HG03521 (cell line): ENCODE data around the gene IL15.
"Not testable (repeated sequence)": the region's sequence is repeated elsewhere in the genome, so short reads cannot be mapped to it uniquely, and the experiment has no call there.

Source experiments
- ATAC-seq: cut with Tn5 transposase; IDR thresholded peaks from one replicate; pipeline ENCODE4 v1.9.1; 2021; ENCODE audit warnings: mild to moderate bottlenecking, moderate library complexity; ENCODE audit not compliant: unreplicated experiment

Gene IL15

DNA sequence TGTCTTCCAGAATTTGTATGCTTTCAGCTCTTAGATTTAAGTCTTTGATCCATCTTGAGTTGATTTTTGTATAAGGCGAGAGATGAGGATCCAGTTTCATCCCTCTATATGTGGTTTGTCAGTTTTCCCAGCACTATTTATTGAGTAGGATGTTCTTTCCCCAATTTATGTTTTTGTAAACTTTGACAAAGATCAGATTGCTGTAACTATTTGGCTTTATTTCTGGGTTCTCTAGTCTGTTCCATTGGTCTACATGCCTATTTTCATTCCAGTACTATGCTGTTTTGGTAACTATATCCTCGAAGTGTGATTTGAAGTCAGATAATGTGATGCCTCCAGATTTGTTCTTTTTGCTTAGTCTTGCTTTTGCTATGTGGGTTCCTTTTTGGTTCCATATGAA lies 60.7 kb downstream of the IL15 start:
- ATAC-seq = no peak

DNA sequence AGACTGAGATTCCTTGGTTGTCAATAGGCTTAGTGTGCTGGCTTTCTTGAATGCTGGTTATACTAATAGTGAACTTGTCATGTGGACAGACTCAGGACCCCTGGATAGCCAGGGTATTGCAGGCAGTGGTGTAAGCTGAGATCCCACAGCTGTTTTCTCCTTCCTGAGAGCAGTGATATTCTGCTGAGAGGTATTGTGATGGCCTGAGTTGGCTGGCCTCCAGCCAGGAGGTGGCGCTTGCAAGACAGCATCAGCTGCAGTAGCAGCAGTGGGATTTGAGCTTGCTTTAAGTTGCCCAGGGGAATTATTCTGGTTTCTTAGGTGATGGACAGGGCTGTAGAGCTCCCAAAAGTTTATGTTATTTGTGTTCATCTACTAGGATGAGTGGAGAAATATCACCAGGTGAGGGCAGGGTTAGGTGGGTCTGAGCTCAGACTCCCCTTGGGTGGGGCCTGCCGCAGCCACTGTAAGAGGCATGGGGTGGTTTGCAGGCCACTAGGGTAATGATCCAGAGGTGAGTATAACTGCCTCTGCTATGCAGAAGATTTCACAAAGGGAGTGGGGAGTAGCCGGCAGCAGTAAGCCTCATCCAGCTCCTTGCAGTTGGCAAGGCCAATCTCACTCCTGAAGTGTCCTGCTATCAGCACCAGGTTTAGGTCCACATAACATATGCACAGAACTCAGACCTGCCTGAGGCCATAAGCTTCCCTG lies 66.2 kb downstream of the IL15 start:
- no peak for ATAC-seq

- ATAC-seq = no peak
Observed at GRCh38 chr4:141703497-141703896, 67.1 kb downstream of the IL15 start.

DNA sequence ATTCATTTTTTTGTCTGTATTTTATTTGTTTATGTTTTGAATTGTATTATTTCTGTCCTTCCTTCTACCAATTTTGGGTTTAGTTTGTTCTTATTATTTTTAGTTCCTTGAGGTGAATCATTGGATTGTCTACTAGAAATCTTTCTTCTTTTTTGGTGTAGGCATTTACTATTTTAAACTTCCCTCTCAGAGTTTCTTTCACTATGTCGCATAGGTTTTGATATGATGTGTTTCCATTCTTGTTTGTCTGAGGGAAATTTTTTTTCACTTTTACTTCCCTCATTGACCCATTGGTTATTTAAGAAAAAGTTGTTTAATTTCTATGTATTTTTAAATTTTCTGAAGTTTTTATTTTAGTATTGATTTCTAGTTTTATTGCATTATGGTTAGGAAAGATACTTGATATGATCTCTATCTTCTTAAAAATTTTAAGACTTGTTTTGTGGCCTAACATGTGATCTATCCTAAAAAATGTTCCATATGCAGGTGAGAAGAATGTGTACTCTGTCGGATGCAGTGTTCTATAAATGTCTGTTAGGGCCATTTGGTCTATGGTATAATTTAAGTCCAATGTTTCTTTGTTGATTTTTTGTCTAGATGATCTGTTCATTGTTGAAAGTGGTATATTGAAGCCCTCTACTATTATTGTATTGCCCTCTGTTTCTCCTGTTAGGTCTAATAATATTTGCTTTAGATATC lies 68.8 kb downstream of the IL15 start:
- ATAC-seq = peak; percentile 56

DNA sequence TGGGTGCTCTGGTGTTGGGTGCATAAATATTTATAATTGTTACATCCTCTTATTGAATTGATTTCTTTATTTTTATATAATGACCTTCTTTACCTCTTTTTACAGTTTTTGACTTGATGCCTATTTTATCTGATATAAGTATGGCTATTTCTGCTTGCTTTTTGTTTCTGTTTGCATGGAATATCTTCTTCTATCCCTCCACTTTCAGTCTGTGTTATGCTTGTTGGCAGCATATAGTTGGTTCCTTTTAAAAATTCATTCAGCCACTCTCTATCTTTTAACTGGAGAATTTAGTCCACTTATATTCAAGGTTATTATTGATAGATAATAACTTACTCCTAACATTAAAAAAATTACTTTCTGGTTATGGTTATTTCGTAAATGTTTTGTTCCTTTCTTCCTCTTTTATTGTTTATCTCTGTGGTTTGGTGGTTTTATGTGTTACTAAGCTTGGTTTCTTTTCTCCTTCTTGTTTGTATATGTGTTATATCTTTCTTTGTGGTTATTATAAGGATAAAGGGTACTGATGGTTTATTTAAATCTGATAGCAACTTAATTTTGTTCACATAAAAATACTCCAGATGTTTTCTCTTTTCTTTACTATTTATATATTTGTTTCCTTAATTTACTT lies 69.5 kb downstream of the IL15 start:
- peak; percentile 72 for ATAC-seq

GRCh38 chr4:141706445-141706844 lies 70.1 kb downstream of the IL15 start:
- ATAC-seq = peak; percentile 8

DNA sequence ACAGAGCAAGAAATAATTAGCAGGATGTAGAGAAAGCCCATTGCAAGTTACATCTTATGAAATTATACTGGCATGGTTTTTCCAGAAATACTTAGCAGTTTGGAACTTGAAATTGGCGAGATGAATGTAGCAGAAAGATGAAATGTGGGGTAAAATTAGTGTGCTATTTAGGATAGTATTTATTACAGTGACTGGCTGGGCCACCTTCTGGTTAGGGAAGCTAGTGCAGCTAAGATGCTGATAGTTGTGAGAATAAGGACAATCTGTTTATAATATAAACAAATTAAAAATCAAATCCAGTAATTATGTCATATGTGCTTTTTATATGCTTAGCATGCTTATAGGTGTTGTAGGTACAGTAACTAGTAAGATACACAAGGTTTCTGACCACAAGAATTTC lies 74.8 kb downstream of the IL15 start:
- ATAC-seq = peak; percentile 51

DNA sequence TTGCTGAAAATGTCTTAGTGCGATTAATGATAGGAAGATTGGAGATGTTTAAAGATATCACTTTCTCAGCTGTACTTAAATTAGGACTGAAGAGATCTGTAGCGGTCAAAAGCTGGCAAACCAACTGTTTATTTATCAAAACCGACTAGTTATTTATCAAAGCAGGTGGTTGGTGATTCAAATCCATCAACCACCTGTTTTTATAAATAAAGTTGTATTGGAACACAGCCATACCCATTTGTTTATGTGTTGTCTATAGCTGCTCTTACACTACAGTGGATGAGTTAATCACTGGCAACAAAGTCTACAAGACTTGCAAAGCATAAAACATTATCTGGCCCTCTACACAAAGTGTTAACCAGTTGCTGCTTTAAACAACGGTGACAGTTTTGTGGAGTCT lies 76.8 kb downstream of the IL15 start:
- ATAC-seq = no peak

DNA sequence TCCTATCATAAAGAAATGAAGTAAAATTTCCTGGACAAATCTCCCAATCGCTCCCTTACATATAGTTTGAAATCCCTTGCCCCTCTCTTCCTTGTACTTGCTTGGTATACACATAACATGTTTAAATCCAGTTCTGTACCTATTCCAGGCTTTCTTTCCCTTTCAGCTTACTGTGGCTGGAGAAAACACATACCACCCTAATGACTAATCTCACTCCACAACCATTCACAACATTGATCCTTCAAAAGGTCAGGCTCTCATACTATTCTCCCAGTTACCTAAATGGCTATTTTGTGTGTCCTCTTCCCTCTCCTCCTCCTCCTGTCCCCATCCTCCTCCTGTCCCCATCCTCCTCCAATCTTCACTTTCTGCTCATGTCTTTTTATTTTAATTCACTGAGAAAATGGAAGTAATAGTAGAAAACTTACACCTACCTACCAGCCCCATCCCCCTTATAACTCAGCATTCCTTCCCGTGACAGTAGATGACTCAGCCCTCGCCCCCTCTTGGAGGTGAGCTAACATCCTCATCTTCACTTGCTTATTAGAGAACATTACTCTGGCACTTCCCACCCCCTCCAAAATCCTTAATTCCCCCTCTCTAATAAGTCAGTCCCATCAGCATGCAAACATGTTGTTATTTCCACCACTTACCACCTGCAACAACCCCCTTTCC lies 77.5 kb downstream of the IL15 start:
- ATAC-seq = no peak

DNA sequence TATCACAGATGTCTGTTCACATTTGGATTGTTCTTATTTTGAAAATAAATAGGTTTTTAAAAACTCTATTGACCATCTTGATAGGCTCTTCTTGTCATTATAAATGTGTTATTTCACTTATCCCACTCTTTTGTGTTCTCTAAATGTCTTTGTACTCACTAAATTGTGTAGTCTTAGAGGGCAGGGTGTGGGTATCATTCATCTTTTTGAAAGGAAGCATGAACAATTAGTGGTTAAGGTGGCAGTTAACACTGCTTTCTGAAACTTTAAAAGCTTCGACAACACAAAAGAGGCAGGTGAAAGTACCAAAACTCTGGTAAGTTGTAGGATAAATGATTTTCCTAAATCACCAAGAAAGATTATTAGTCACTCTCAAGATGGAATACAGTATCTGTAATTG lies 83.2 kb downstream of the IL15 start:
- no peak for ATAC-seq

DNA sequence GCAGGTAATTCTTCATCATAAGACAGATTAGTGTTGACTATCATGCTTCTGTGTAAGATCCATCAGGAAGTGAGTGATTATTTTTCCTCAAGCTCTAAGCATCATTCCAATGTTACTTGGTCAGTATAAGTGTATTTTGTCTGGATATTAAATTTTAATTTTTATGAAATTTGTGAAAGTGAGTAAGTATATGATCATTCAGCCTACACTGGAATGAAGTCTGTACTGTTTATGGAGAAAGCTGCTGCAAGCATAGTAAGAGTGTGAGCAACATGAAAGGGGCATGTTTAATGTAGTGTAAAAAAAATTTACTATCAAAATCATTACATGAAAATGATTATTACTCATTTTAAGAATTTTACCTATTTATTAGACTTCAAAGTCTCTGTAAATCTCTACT lies 84.8 kb downstream of the IL15 start:
- ATAC-seq = no peak

DNA sequence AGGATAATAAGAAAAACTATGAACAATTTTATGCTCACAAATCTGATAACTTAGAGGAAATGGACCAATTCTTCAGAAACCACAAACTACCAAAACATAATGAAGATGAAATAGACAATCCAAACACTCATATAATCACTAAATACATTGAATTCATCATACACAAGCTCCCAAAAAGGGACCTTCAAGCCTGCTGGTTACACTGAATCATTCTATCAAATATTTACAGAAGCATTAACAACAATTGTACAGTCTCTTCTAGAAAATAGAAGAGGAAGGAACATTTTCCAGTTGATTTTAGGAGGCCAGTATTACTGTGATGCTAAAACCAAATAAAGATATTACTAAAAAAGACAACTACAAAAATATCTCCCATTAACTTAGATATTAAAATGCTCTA lies 88.3 kb downstream of the IL15 start:
- ATAC-seq = no peak

- ATAC-seq = no peak
Observed at GRCh38 chr4:141727420-141727819, 91.0 kb downstream of the IL15 start.

DNA sequence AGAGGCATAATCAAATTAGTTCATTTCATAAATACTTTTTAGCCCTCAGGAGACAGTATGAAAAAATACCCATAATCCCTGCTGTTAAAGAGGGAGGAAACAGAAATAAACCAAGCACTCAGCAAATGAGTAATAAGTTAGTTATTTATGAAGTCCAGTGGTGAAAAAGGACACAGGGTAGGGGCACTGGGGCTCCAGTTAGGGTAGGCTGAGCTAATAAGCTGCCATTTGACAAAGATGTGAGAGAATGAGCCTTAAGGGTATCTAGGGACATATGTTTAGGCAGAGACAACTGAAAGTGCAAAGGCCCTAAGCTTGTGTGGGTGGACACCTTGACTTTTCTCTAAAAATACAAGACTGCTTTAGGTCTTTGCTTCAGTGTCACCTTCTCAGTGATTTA lies 94.4 kb downstream of the IL15 start:
- no peak for ATAC-seq

DNA sequence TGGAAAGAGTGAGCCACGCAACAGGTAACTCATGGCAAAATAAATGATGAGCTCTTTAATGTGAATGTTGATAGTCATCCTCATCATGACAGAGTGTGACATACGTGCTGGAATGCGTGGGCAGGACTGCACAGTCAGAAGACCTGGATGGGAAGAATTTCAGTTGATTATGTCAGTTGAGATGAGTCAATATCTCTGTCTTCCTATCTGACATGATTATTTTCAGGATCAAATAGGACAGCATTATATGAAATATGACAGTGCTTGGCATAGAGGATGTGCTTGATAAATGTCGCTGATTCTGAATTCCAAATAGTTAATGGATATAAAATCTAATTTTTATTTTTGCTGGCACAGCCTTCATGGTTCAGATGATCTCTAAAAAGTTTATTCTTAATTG lies 95.1 kb downstream of the IL15 start:
- no peak for ATAC-seq

- no peak for ATAC-seq
Observed at GRCh38 chr4:141739636-141740035, 103.3 kb downstream of the IL15 start.

DNA sequence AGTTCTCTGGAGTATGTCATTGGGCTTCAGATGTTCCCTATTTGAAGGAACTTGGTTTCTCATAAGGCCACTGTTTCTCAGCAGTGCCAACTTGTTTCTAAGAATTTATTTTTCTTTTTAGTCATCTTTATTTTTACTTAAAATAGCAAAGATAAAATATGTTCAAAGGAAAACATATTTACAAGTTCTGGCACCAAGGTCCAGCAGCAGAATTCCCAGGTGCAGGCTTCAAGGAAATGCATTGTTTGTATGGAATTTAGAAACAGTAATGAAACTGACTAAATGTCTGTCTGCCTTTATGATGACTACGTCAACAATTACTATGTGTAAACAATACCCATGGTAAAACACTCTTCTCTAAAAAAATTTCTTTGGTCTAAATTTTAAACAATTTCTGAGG lies 109.6 kb downstream of the IL15 start:
- no peak for ATAC-seq

- not testable (repeated sequence) for ATAC-seq
Observed at GRCh38 chr4:141751806-141752205, 115.4 kb downstream of the IL15 start.

DNA sequence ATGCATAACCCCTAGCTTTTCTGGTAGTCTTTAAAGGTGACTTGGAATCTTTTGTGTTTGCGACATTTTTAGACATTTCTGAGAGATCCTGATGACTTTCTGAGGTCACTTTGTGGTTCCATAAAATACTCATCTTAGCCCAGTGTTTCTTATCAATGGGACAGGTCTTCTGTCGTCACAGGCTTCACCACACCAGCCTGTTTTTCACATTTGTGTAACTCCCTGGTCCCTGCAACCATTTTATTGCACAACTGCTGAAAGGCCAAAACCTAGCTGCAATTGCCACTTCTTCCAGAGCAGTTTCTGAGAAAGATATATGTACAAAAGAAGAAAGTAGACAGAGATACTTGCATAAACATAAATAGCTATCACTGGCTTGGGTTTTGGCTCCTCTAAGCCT lies 120.9 kb downstream of the IL15 start:
- no peak for ATAC-seq

GRCh38 chr4:141759796-141760425 lies 123.5 kb downstream of the IL15 start:
- no peak for ATAC-seq

DNA sequence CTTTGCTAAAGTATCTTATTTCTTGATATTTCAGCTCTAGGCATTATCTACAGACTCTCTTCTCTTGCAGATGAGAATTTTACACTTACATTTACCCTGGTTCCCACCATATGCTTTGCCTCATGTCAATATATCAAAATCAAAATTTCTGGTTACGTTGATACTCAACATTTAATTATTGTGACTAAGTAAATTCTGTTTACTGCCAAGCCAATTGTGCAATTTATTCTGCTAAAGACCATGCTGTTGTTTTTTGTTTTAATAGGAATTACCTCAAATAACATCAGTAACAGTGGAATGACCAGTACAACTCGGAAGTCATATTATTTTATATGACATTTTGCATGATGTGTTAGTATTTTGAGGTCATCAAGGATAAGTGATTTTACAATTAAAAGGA lies 125.5 kb downstream of the IL15 start:
- ATAC-seq = no peak
